T47D (cell line): ENCODE data around the gene OCA2.

Experiments used
- DNase-seq, 2 experiments: peaks; one replicate each; pipeline versions ENCODE4 v3.0.0 to v3.0.0-alpha.2; 2011 to 2012; ENCODE audit warnings: low read depth in 1 of 2, low spot score in 1 of 2
- JUND ChIP-seq: IDR thresholded peaks from 2 replicates; pipeline ENCODE4 v1.6.1; 2012; ENCODE audit warnings: low read depth
- in situ Hi-C: cut with HindIII; loops from 2 replicates; pipeline ENCODE4 v1.10.0; 2016; ENCODE audit warnings: low sequenced_read_pairs, low pct_unique_long_range_greater_than_20kb

The OCA2 gene

DNA sequence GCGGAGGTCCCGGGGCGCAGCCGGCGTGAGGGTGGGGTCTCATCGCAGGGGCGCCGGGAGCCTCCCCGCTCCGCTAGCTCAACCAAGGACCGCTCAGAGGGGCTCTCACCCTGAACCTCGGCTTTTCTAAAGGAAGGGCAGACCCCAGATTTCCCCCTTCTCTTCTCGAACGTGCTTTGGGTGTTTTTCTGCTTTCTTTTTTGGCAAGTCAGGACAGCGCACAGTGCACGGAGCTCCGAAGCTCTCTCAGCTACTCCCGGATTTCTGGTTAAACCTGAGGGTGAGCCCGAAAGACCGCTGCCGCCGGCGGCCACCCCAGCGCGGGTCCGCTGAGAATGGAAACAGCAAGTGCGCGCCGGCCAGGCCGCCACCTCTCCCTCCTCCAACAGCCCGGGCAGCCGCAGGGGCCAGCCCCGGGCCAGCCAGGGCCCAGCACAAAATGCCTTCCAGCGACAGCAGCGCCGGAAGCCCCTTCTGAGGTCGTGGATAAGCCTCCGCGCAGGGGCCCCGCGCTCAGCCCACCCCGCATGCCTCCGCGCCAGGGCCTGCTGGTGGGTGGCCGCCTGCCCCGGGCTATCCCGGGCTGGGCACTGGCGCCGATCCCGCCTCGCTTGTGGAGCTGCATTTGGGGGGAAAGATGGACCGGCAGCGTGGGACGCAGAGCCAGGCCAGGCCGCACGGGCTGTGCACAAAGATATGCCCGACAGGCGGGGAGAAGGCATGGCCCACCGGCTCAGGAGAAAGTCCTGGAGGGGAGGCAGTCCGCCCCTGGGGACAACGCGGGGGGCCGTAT is 8.2 kb upstream of the OCA2 start:
- no peak for TF ChIP-seq JUND
- in situ Hi-C loops: no loop called here
- DNase-seq: peak in 1 of 2 experiments; percentile 33

DNA sequence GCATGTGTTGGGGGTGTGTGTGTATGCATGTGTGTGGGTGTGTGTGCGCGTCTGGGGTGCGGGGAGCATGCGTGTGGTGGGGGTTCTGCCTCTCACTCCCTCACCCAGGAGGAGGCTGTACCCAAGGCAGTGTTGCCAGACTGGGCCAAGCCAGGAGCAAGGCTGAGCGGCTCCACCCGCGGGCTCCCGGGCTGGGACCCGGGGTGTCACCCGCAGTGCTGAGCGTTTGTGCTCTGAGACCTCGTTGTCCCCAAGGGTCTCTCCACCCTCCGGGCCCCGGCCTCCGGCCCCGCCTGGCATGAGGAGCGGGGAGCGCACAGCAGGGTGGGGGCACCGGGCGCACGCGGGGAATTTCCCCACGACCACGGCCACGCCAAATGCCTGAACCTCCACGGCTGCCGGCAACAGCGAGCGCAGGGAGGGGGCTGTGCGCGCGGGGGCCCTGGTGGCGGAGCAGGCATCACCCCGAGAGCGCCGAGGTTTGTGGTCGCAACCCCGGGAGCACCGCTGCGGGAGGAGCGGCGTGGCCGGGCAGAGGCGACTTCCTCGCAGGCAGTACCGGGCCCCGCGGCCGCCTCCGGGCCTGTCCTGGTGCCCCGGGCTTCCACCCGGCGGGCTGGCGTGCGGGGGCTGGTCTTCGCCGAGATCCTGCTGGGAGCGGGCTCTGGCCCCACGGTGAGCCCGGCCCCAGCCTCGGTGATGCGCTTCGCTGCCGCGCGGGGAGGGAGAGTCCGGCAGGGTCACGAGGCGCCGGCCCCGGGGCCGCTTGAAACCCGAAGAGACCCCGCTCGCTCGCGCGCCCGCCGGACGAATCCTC is 7.4 kb upstream of the OCA2 start:
- in situ Hi-C loops: no loop called here
- no peak for TF ChIP-seq JUND
- DNase-seq: no peak

DNA sequence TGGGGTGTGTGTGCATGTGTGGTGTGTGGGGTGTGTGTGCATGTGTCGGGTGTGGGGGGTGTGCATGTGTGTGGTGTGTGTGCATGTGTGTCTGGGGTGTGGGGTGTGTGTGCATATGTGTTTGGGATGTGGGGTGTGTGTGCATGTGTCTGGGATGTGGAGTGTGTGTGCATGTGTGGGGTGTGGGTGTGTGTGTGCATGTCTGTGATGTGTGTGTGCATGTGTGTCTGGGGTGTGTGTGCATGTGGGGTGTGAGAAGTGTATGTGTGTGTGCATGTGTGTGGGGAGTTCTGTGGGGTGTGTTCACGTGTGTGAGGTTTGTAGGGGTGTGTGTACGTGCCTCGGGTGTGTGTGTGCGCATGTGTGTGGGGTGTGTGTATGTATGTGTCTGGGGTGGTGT is 6.7 kb upstream of the OCA2 start:
- TF ChIP-seq JUND: no peak
- in situ Hi-C loops: no loop called here
- DNase-seq: no peak

DNA sequence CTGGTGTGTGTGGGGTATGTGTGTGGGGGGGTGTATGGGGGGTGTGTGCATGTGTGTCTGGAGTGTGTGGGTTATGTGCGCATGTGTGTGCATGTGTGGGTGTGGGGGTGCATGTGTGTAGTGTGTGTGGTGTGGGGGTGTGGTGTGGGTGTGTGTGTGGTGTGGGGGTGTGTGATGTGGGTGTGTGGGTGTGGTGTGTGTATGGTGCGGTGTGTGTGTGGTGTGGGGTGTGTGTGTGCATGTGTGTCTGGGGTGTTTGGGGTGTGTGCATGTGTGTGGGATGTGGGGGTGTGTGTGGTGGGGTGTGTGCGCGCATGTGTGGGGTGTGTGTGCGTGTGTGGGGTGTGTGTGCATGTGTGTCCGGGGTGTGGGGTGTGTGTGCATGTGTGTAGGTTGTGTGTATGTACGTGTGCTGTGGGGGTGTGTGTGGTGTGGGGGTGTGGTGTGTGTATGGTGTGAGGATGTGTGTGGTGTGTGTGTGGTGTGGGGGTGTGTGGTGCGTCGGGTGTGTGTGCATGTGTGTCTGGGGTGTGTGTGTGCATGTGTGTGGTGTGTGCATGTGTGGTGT is 6.2 kb upstream of the OCA2 start:
- DNase-seq: no peak
- in situ Hi-C loops: no loop called here
- TF ChIP-seq JUND: no peak

DNA sequence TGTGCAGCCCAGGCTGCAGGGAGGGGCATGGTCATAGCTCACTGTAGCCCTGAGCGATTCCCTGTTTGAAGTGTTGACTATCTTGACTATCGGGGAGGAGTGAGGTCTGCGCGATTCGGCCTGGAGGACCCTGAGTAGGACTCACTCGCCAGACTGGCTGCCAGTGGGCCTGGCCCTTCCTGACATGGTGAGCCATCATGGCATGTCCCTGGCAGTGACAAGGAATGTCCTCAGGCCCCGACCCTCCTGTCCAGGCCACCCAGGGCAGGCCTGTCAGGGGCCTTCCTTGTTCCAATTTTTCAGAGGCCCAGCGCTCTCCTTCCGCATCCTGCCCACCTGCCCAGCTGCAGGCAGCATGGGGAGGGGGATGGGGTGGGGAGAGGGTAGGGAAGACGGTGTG is 5.2 kb upstream of the OCA2 start:
- no peak for DNase-seq
- in situ Hi-C loops: no loop called here
- TF ChIP-seq JUND: no peak

DNA sequence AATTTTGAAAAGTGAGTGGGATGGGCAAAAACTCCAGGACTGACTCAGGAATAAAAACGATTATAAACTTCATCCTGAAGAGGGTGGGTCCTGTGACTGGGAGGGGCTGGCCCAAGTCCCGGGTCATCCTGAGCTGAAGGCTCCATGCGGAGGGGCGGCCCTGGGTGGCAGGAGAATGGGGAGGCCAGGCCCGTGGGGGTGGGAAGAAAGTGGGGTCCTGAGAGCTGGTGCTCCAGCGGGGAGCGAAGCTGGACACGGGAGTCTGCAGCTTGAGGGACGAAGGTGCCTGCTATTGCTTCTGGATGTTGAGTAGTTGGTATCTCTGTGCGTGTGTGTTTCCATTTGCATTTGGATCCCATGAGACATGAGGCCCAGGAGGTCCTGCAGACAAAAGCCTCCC is 4.7 kb upstream of the OCA2 start:
- in situ Hi-C loops: no loop called here
- no peak for DNase-seq
- TF ChIP-seq JUND: no peak

DNA sequence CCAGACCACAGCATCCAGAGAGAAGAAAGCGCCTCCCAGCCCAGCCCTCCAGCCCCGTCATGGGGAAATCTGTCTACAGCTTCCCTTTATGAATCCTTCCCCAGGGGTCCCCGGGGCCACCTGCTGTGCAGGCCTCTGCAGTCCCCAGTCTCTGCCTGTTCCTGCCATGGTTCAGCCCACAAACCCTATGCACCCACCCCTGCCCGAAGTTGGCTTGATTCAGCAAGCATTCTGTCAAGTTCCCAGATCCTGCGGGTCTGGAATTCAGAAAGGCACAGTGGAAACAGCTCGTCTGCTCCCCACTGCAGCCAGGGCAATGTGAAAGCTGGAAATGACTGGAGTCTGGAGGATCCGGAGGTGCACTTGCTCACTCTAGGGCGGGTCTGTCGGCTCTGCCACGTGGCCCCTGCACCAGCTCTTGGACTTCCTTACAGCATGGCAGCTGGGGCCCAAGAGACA is 2.9 kb upstream of the OCA2 start:
- no peak for TF ChIP-seq JUND
- in situ Hi-C loops: no loop called here
- DNase-seq: no peak

DNA sequence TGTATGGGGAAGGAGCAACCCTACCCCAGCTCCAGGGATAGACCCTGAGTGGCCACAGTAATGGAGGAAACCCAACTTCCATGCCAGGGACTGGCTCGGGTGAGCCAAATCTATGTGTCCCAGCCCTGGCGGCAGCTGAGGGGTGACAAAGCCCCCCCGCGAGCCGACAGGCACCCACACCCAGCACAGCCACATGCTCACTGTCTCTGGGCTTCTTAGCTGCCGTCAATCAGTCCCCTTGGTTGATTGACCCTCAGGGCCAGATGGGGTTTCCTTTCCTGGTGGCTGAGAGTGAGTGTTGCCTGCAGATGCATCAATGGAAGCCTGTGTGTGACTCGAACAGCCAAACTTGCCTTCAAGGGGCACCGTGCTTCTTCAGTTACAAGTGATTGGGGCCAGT is 2.1 kb upstream of the OCA2 start:
- TF ChIP-seq JUND: no peak
- in situ Hi-C loops: no loop called here
- no peak for DNase-seq

DNA sequence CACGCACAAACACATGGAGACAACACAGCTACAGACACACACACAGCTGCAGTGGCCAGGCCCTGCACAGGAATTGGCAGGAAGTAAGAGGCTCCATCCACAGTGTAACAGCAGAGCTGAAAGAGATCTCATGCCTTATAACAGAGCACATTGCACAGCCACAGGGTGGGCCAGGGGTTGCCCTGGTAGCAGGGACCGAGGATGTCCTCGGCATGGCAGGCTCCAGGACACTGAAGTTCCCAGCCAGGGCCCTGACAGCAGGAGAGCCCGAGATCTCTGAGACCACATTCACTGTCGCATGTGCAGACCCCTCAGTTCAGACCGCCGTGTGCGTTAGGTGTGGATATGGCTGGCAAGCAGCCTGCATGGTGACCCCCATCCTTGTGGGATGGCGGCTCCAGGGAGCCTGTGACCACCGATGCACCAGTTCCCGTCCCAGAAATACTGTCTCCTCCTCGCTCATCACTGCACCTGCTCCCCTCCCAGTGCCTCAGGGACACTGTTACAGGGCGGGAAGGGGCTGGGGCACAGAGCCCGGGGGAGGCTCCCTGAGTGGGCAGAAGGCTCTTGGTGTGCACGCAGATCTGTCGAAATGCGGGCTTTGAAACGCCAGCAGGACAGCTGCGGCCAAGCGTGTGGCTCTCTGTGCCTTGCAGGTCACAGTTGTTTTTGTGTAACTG is 1.5 kb upstream of the OCA2 start:
- DNase-seq: no peak
- in situ Hi-C loops: no loop called here
- TF ChIP-seq JUND: no peak

DNA sequence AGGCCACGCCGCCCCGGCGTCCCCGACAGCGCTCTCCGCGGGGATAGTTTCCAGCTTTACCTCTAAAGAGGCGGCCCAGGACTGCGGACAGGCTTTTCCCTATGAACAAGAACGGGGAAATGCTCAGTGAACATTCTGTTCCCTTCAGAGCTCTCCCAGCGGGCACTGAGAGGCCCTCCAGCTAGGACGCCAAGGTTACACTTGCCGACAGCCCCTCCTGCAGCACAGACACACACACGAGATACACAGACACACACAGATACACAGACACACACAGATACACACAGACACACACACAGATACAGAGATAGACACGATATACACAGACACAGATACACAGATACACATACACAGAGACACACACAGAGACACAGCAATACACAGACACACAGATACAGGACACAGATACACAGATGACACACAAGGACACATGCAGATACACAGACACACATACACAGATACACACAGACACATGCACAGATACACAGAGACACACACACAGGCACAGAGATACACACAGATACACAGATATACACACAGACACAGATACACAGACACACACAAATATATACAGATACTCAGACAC is 533 bp upstream of the OCA2 start:
- TF ChIP-seq JUND: no peak
- no peak for DNase-seq
- in situ Hi-C loops: no loop called here

DNA sequence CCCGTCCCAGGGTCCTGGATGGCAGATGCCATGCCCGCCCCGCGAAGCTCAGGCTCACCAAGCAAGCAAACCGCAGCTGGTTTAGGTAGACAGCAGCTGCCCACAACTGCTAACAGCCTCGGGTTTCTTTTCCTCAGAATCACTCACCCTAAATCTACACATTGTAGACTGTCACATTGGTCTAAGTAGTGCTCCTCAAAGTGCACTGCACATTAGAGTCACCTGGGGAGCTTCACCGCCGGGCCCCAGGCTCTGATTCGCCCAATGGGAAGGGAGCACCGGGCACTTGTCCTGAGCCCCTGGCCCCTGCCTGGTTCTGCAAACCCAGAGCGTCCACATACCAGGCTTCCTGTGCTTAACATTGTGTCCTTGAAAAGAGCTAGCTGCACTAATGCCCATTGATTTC is 752 bp downstream of the OCA2 start:
- in situ Hi-C loops: no loop called here
- no peak for TF ChIP-seq JUND
- DNase-seq: no peak

DNA sequence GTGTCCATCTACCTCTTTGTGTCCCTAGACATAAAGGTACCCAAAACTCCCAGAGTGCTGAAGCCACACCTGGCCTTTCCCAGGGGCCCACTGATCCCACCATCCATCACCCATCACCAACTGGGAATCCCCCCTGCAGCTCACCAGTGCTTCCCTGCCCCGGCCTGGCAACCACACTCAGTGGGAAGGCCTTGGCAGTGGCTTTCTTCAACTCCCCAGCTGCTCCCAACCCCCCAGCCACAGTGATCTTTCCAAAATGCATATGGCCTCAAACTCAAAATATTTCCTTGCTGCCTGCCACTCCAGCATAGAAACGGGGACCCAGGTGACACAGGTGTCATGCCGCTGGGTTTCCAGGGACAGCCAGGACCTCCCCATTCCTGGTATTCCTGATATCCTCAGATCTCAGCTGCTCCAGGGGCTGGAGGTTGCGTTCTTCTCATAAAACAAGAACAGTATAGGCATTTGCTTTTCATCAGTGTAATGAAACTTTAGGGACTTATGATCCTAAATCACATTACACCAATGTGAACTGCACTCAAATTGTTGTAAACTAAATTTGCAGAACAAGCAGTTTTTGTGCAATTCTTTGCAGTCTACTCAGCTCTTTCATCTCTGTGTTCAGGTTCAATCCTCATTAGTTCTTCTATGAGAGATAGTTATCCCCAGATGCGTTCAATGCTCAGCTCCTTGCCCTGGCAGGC is 1.3 kb downstream of the OCA2 start:
- no peak for TF ChIP-seq JUND
- no peak for DNase-seq
- in situ Hi-C loops: no loop called here
